ENCODE results near the gene EYS.

EYS gene

GRCh38 chr6:65123521-65123920, 583.5 kb downstream of the EYS start:
- Histone ChIP-seq H3K36me3 (ENCODE audit: low read depth) (no peaks in the 10 kb centered on the region), H3K27me3 (ENCODE audit: insufficient read depth, poor library complexity, severe bottlenecking) (no peaks in the 10 kb centered on the region), H3K4me1 (ENCODE audit: insufficient read depth, poor library complexity, severe bottlenecking) (no peaks in the 10 kb centered on the region), H3K27ac (ENCODE audit: poor library complexity, severe bottlenecking) (no peak overlapping the region), H3K9me3 (ENCODE audit: severe bottlenecking) (no peaks in the 10 kb centered on the region), H3K4me3 (ENCODE audit: severe bottlenecking) (no peak overlapping the region)
- DNase-seq (ENCODE audit: low spot score) = no peak
- no peak for ATAC-seq (ENCODE audit: low read depth)
- TF ChIP-seq CTCF (IDR thresholded peaks at IDR 0.05; ENCODE audit: poor library complexity, severe bottlenecking) = no peak

- no peak for TF ChIP-seq CTCF (IDR thresholded peaks at IDR 0.05; ENCODE audit: poor library complexity, severe bottlenecking)
- H3K36me3 ChIP-seq (ENCODE audit: low read depth) = no peaks in the 10 kb centered on the region
- no peak for DNase-seq (ENCODE audit: low spot score)
- H3K27ac ChIP-seq (ENCODE audit: poor library complexity, severe bottlenecking) = no peak overlapping the region
- H3K9me3 ChIP-seq (ENCODE audit: severe bottlenecking) = no peaks in the 10 kb centered on the region
- H3K4me3 ChIP-seq (ENCODE audit: severe bottlenecking) = no peak overlapping the region
- no peaks in the 10 kb centered on the region for H3K27me3 ChIP-seq (ENCODE audit: insufficient read depth, poor library complexity, severe bottlenecking)
- H3K4me1 ChIP-seq (ENCODE audit: insufficient read depth, poor library complexity, severe bottlenecking) = no peaks in the 10 kb centered on the region
- ATAC-seq (ENCODE audit: low read depth) = no peak
Observed at GRCh38 chr6:65117817-65118409, 589.1 kb downstream of the EYS start.

GRCh38 chr6:65116326-65116725, 590.7 kb downstream of the EYS start:
- Histone ChIP-seq H3K27ac (ENCODE audit: poor library complexity, severe bottlenecking) (no peak overlapping the region), H3K4me1 (ENCODE audit: insufficient read depth, poor library complexity, severe bottlenecking) (no peaks in the 10 kb centered on the region), H3K4me3 (ENCODE audit: severe bottlenecking) (no peak overlapping the region), H3K36me3 (ENCODE audit: low read depth) (no peaks in the 10 kb centered on the region), H3K9me3 (ENCODE audit: severe bottlenecking) (no peaks in the 10 kb centered on the region), H3K27me3 (ENCODE audit: insufficient read depth, poor library complexity, severe bottlenecking) (no peaks in the 10 kb centered on the region)
- no peak for TF ChIP-seq CTCF (IDR thresholded peaks at IDR 0.05; ENCODE audit: poor library complexity, severe bottlenecking)
- ATAC-seq (ENCODE audit: low read depth) = no peak
- no peak for DNase-seq (ENCODE audit: low spot score)

- Histone ChIP-seq H3K9me3 (ENCODE audit: severe bottlenecking) (no peaks in the 10 kb centered on the region), H3K27me3 (ENCODE audit: insufficient read depth, poor library complexity, severe bottlenecking) (no peaks in the 10 kb centered on the region), H3K36me3 (ENCODE audit: low read depth) (no peaks in the 10 kb centered on the region), H3K4me1 (ENCODE audit: insufficient read depth, poor library complexity, severe bottlenecking) (no peaks in the 10 kb centered on the region), H3K4me3 (ENCODE audit: severe bottlenecking) (no peak overlapping the region), H3K27ac (ENCODE audit: poor library complexity, severe bottlenecking) (no peak overlapping the region)
- TF ChIP-seq CTCF (IDR thresholded peaks at IDR 0.05; ENCODE audit: poor library complexity, severe bottlenecking) = no peak
- ATAC-seq (ENCODE audit: low read depth) (no peak), DNase-seq (ENCODE audit: low spot score) (no peak)
Observed at GRCh38 chr6:65113581-65113980, 593.4 kb downstream of the EYS start.

GRCh38 chr6:65112435-65112834, 594.6 kb downstream of the EYS start:
- Histone ChIP-seq H3K27ac (ENCODE audit: poor library complexity, severe bottlenecking) (no peak overlapping the region), H3K36me3 (ENCODE audit: low read depth) (no peaks in the 10 kb centered on the region), H3K4me1 (ENCODE audit: insufficient read depth, poor library complexity, severe bottlenecking) (no peaks in the 10 kb centered on the region), H3K27me3 (ENCODE audit: insufficient read depth, poor library complexity, severe bottlenecking) (no peaks in the 10 kb centered on the region), H3K9me3 (ENCODE audit: severe bottlenecking) (no peaks in the 10 kb centered on the region), H3K4me3 (ENCODE audit: severe bottlenecking) (no peak overlapping the region)
- ATAC-seq (ENCODE audit: low read depth) (no peak), DNase-seq (ENCODE audit: low spot score) (no peak)
- no peak for TF ChIP-seq CTCF (IDR thresholded peaks at IDR 0.05; ENCODE audit: poor library complexity, severe bottlenecking)

All from RWPE2 (cell line).